Glutamatergic neuron (in vitro differentiated cells): ENCODE measurements around the gene RAPGEF1. TPM values are rescaled to one million over a fixed set of nuclear protein-coding genes. Genes with fewer than 3 reads are reported as not detected.

Source experiments
- DNase-seq: peaks from one replicate; pipeline ENCODE4 v3.0.0; 2022
- H3K27ac Mint-ChIP-seq: one replicate; pipeline ENCODE4 v1.8.0; 2020; ENCODE audit warnings: mild to moderate bottlenecking, mixed read lengths, inconsistent platforms; ENCODE audit not compliant: unreplicated experiment
- H3K27me3 Mint-ChIP-seq: one replicate; pipeline ENCODE4 v1.8.0; 2020; ENCODE audit warnings: mild to moderate bottlenecking, moderate library complexity, mixed read lengths, inconsistent platforms; ENCODE audit not compliant: unreplicated experiment
- H3K36me3 Mint-ChIP-seq: one replicate; pipeline ENCODE4 v1.8.0; 2020; ENCODE audit warnings: mild to moderate bottlenecking, mixed read lengths, inconsistent platforms; ENCODE audit not compliant: unreplicated experiment
- H3K4me1 Mint-ChIP-seq: one replicate; pipeline ENCODE4 v1.8.0; 2020; ENCODE audit warnings: mild to moderate bottlenecking, low read depth, mixed read lengths, inconsistent platforms; ENCODE audit not compliant: unreplicated experiment
- H3K4me3 Mint-ChIP-seq: one replicate; pipeline ENCODE4 v1.8.0; 2020; ENCODE audit warnings: mild to moderate bottlenecking, mixed read lengths, inconsistent platforms; ENCODE audit not compliant: unreplicated experiment
- H3K9me3 Mint-ChIP-seq: one replicate; pipeline ENCODE4 v1.8.0; 2020; ENCODE audit warnings: mild to moderate bottlenecking, moderate library complexity, mixed read lengths, inconsistent platforms; ENCODE audit not compliant: unreplicated experiment
- total RNA-seq: library from RNA; stranded (reverse); fragmentation: NEBNext Ultra II Directional; extraction: Animal tissue kit (Norgen Biotek cat#: 25700); gene quantifications from one replicate; pipeline ENCODE4 v1.2.1, GENCODE V29; 2021; ENCODE audit not compliant: unreplicated experiment
- TF ChIP-seq, protein P1 (sequence below): fragments of 200-600 bp; sonication (generic); IDR thresholded peaks from one replicate; pipeline ENCODE4 v1.5.0; 2021; ENCODE audit not compliant: partially characterized antibody, unreplicated experiment

Gene RAPGEF1
- total RNA-seq, 1 donor from 2014 or later, result 319 TPM

DNA sequence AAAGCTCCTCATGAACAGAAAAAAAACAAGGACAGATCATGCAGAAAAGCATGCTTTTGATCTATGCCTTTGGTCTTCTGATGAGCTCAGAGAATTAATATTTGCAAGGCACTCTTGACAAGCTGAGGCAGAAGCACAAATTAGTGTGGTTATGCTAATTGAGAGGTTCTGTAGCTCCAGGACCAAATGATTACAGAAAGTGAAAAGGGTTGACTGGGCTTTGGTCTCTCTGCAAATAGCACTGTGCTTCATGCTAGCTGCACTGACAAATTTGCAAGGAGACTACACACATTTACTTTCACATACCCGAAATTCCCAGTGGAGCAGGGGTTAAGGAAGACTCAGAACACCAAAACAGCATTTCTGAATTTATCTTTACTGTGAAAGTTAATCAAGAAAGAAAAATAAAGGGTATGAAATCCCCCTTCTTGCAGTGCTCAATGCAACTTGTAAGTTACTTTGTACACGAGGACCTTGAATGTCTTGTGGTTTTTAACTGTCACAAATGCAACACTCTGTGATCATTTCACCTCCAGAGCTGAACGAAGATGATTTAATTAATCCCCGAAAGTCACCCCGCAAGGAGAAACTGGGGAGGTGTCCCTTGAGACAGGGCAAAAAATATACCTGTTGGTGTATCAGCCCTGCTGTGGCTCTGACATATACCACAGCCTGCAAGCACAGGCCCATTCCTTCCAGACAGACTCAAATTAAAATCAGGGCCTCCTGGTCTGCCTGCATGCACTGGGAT is 11.9 kb downstream of the RAPGEF1 start:
- no peak for DNase-seq
- no peaks in the 10 kb centered on the region for H3K36me3 Mint-ChIP-seq
- H3K27ac Mint-ChIP-seq, result peak overlapping the region; percentile 95
- peaks cover 15% of the 10 kb centered on the region for H3K9me3 Mint-ChIP-seq
- H3K4me1 Mint-ChIP-seq, result peaks cover 68% of the 10 kb centered on the region
- peaks cover 7% of the 10 kb centered on the region for H3K27me3 Mint-ChIP-seq
- peak overlapping the region; percentile 76 for H3K4me3 Mint-ChIP-seq
- TF ChIP-seq, protein P1, sequence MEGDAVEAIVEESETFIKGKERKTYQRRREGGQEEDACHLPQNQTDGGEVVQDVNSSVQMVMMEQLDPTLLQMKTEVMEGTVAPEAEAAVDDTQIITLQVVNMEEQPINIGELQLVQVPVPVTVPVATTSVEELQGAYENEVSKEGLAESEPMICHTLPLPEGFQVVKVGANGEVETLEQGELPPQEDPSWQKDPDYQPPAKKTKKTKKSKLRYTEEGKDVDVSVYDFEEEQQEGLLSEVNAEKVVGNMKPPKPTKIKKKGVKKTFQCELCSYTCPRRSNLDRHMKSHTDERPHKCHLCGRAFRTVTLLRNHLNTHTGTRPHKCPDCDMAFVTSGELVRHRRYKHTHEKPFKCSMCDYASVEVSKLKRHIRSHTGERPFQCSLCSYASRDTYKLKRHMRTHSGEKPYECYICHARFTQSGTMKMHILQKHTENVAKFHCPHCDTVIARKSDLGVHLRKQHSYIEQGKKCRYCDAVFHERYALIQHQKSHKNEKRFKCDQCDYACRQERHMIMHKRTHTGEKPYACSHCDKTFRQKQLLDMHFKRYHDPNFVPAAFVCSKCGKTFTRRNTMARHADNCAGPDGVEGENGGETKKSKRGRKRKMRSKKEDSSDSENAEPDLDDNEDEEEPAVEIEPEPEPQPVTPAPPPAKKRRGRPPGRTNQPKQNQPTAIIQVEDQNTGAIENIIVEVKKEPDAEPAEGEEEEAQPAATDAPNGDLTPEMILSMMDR, result no peak

DNA sequence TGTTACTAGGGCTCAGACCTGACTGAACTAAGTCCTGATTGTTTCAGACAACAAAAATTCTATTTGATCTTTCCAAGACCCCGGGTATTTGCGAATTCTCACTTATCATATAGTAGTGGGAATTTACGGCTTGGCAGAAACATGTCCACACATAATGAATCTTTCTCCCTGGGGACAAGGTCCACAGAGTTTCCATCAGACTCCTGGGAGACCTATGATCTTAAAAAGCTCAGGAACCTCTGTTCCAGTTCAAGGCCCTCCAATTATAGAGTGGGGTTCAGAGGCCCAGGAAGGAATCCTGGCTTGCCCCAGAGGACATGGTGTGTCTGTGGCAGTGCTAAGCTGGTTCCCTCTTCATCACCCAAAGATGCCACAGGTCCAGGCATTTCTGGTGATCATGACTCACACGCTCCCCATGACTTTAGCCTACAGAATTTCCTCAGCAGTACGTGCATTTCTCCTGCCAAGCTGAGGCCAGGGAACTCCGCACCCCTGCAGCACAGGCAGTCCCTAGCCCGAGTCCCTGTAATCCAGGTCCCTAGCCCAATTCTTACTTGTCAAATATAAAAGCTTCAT is 12.6 kb downstream of the RAPGEF1 start:
- no peaks in the 10 kb centered on the region for H3K36me3 Mint-ChIP-seq
- peaks cover 7% of the 10 kb centered on the region for H3K27me3 Mint-ChIP-seq
- peak overlapping the region; percentile 76 for H3K4me3 Mint-ChIP-seq
- H3K27ac Mint-ChIP-seq, result peak overlapping the region; percentile 95
- H3K9me3 Mint-ChIP-seq, result peaks cover 15% of the 10 kb centered on the region
- TF ChIP-seq, protein P1, result no peak
- peaks cover 69% of the 10 kb centered on the region for H3K4me1 Mint-ChIP-seq
- DNase-seq, result no peak

DNA sequence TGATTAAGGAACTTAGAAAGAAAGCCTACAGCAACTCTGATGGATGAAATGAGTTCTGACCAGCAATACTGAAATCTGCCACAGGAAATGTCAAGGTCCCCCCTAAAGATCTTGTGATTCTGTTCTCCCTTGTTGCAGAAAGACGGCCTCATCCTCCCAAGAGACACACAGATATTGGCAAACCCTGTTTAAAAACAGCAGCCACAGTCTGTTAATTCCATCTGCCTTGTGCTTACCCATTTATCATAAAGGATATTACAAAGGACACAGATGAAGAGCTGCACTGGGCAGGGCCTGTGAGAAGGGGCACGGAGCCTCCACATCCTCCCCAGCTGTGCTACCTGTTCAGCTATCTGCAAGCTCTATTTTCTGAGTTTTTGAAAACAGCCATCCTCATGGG is 15.2 kb downstream of the RAPGEF1 start:
- Mint-ChIP-seq H3K4me1 (peaks cover 74% of the 10 kb centered on the region), H3K27ac (peak overlapping the region; percentile 94), H3K9me3 (peaks cover 15% of the 10 kb centered on the region), H3K36me3 (no peaks in the 10 kb centered on the region), H3K27me3 (peaks cover 14% of the 10 kb centered on the region), H3K4me3 (peak overlapping the region; percentile 84)
- TF ChIP-seq, protein P1, result peak; percentile 19
- no peak for DNase-seq

DNA sequence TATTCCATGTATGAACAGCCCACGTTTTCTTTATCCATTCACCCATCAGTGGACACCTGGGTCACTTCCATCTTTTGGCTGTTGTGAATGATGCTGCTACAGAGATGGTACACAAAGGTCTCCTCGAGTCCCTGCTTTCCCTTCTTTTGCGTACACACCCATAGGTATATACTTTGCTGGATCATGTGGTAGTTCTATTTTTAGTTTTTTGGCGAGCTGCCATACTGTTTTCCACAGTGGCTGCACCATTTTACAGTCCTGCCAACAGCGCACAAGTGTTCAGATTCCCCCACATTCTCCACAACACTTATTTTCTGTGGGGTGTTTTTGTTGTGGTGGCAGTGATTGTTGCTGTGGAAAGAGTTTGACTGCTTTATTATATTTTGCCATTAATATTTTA is 16.2 kb downstream of the RAPGEF1 start:
- peaks cover 76% of the 10 kb centered on the region for H3K4me1 Mint-ChIP-seq
- peaks cover 10% of the 10 kb centered on the region for H3K27me3 Mint-ChIP-seq
- no peaks in the 10 kb centered on the region for H3K36me3 Mint-ChIP-seq
- peaks cover 12% of the 10 kb centered on the region for H3K9me3 Mint-ChIP-seq
- no peak for DNase-seq
- TF ChIP-seq, protein P1, result no peak
- H3K27ac Mint-ChIP-seq, result peak overlapping the region; percentile 94
- H3K4me3 Mint-ChIP-seq, result peak overlapping the region; percentile 36

DNA sequence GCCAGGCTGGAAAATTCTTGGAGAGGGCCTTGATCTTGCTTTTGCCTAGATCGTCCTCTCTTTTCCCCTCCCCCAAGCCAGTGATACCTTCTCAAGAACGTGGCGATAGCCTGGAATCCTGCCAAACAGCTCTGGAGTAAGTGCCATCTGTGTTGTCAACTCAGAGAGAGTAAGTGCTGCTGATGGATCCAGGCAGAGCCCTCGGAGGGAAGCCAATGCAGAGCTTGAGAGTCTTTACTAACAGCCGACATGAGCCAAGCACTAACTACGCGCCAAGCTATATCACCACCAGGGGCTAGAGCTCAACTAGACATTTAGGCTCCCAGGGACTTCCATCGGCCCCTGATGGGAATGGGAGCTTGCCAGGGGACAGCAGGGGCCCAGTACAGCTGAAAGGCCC is 17.6 kb downstream of the RAPGEF1 start:
- Mint-ChIP-seq H3K27ac (peak overlapping the region; percentile 94), H3K27me3 (peaks cover 12% of the 10 kb centered on the region), H3K9me3 (peaks cover 19% of the 10 kb centered on the region), H3K4me3 (peak overlapping the region; percentile 70), H3K36me3 (no peaks in the 10 kb centered on the region), H3K4me1 (peaks cover 74% of the 10 kb centered on the region)
- TF ChIP-seq, protein P1, result peak; percentile 11
- DNase-seq, result no peak
